ENCODE measurements around the gene NFIB.

DNA sequence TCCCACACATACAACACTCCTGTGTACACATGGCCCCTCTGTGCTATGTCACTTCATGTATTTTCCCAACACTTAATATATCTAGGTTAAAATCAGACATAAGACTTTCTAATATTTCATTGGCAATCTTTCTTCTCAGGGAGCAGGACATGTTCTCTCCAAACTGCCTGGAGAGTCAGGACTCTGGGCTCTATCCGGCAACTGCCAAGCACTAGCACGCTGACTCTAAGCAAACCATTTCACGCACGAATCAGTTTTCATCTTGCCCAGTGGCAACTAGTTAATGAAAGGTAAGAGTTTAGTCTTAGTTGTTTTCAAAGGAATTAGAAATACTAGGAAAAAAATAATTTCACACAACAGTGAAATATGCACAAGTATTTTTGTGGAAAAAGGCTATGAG lies 124.8 kb downstream of the NFIB start:
- TF ChIP-seq POLR2AphosphoS5 (IDR thresholded peaks at IDR 0.05) (no peak), POLR2A (IDR thresholded peaks at IDR 0.05) (no peak), CTCF (IDR thresholded peaks at IDR 0.05) (no peak), EP300 (IDR thresholded peaks at IDR 0.05; ENCODE audit: low read depth) (no peak)
